PC-9 (cell line): ENCODE results near the gene JPH4. TPM values are rescaled to one million over a fixed set of nuclear protein-coding genes. Genes with fewer than 3 reads are reported as not detected.

ENCODE experiments used
- BruUV-seq: library from RNA; stranded (reverse); fragments of 400-500 nt; replicated peaks from 2 replicates; lab custom pipeline; 2021; lab: Mats Ljungman, UMichigan
- CTCF ChIA-PET: fragments of 300-600 bp; sonication (Branson Sonifier 250); formaldehyde crosslinking; loops from one replicate; lab custom pipeline; 2022; ENCODE audit warnings: antibody characterized with exemption; lab: Charles Lee
- POLR2A ChIA-PET: fragments of 300-600 bp; sonication (Branson Sonifier 250); formaldehyde crosslinking; loops from one replicate; lab custom pipeline; 2022; ENCODE audit warnings: antibody characterized with exemption; ENCODE audit not compliant: unreplicated experiment; lab: Charles Lee
- DNase-seq, 2 experiments: peaks; one replicate each; pipeline versions ENCODE4 v3.0.0 to v3.0.0-alpha.2; 2015 to 2022; ENCODE audit warnings: mixed read lengths in 1 of 2
- H2AFZ ChIP-seq: fragments of 200-600 bp; sonication (generic); 2 replicates; pipeline ENCODE4 v1.8.1; 2017; ENCODE audit warnings: antibody characterized with exemption
- H3F3A ChIP-seq: fragments of 200-600 bp; sonication (generic); 2 replicates; pipeline ENCODE4 v1.8.1; 2017; ENCODE audit warnings: antibody characterized with exemption, mild to moderate bottlenecking, low read depth; ENCODE audit not compliant: insufficient read depth
- H3K27ac ChIP-seq: fragments of 200-600 bp; sonication (generic); 2 replicates; pipeline ENCODE4 v1.6.1; 2016; ENCODE audit warnings: mixed run types
- H3K27me3 ChIP-seq: fragments of 200-600 bp; sonication (generic); 2 replicates; pipeline ENCODE4 v1.6.1; 2016; ENCODE audit warnings: low read depth, mixed run types; ENCODE audit not compliant: insufficient read depth
- H3K36me3 ChIP-seq: fragments of 200-600 bp; sonication (generic); 2 replicates; pipeline ENCODE4 v1.6.1; 2016; ENCODE audit warnings: low read depth, mixed run types
- H3K4me1 ChIP-seq: fragments of 200-600 bp; sonication (generic); replicated peaks from 2 replicates; pipeline ENCODE4 v1.6.1; 2016; ENCODE audit warnings: mixed run types; ENCODE audit not compliant: insufficient read depth
- H3K4me2 ChIP-seq: fragments of 200-600 bp; sonication (generic); 2 replicates; pipeline ENCODE4 v1.6.1; 2017; ENCODE audit warnings: mixed run types
- H3K4me3 ChIP-seq: fragments of 200-600 bp; sonication (generic); 2 replicates; pipeline ENCODE4 v1.6.1; 2016; ENCODE audit warnings: mixed run types
- H3K79me2 ChIP-seq: fragments of 200-600 bp; sonication (generic); 2 replicates; pipeline ENCODE4 v1.6.1; 2017; ENCODE audit warnings: low read depth, mixed run types
- H3K9me2 ChIP-seq: fragments of 200-600 bp; sonication (generic); 2 replicates; pipeline ENCODE4 v1.8.1; 2017; ENCODE audit warnings: mild to moderate bottlenecking; ENCODE audit not compliant: insufficient read depth
- H3K9me3 ChIP-seq: fragments of 200-600 bp; sonication (generic); 2 replicates; pipeline ENCODE4 v1.8.1; 2016; ENCODE audit warnings: low read depth; ENCODE audit not compliant: insufficient read depth
- H4K20me1 ChIP-seq: fragments of 200-600 bp; sonication (generic); 2 replicates; pipeline ENCODE4 v1.8.1; 2017; ENCODE audit not compliant: insufficient read depth
- EZH2 ChIP-seq: fragments of 200-600 bp; sonication (generic); IDR thresholded peaks from 2 replicates; pipeline ENCODE4 v1.8.0; 2017; ENCODE audit warnings: antibody characterized with exemption, low read depth
- intact Hi-C: fragments of 100-400 bp; cut with micrococcal nuclease; formaldehyde crosslinking; loops from one replicate; pipeline ENCODE4 v1.10.0; 2022; ENCODE audit not compliant: unreplicated experiment
- total RNA-seq: library from RNA; stranded (reverse); gene quantifications from 2 replicates; pipeline ENCODE4 v1.2.3, GENCODE V29; 2021
- TF ChIP-seq, protein P1 (sequence below): fragments of 200-600 bp; sonication (generic); conservative IDR thresholded peaks from 2 replicates; pipeline ENCODE4 v1.6.1; 2017; ENCODE audit warnings: mixed run types, antibody characterized with exemption, mild to moderate bottlenecking, moderate library complexity

JPH4 gene
- total RNA-seq, 1 experiment from 2014 or later: not detected

DNA sequence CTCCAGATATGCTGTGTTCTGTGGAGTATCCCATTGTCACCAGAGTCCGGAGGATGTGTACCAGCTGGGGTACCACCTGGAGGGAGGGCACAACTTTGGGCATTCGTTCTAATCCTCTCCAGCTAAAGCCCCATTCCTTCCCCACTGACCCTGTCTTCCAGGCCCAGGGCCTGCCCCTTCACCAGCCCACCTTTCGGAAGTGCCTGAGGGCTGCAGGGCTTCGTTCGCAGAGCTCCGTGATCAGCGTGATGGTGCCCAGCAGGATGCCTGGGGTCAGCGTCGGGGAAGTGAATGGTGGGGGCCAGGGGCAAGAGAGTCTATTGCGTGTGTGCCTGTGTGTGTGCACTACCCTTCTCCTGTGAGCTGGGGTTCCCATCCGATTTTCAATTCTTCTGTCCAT, 13.0 kb downstream of the JPH4 start:
- intact Hi-C loops: no loop called here
- H3K36me3 ChIP-seq: no peaks in the 10 kb centered on the region
- TF ChIP-seq, protein P1, sequence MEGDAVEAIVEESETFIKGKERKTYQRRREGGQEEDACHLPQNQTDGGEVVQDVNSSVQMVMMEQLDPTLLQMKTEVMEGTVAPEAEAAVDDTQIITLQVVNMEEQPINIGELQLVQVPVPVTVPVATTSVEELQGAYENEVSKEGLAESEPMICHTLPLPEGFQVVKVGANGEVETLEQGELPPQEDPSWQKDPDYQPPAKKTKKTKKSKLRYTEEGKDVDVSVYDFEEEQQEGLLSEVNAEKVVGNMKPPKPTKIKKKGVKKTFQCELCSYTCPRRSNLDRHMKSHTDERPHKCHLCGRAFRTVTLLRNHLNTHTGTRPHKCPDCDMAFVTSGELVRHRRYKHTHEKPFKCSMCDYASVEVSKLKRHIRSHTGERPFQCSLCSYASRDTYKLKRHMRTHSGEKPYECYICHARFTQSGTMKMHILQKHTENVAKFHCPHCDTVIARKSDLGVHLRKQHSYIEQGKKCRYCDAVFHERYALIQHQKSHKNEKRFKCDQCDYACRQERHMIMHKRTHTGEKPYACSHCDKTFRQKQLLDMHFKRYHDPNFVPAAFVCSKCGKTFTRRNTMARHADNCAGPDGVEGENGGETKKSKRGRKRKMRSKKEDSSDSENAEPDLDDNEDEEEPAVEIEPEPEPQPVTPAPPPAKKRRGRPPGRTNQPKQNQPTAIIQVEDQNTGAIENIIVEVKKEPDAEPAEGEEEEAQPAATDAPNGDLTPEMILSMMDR: no peak
- no peak for TF ChIP-seq EZH2

DNA sequence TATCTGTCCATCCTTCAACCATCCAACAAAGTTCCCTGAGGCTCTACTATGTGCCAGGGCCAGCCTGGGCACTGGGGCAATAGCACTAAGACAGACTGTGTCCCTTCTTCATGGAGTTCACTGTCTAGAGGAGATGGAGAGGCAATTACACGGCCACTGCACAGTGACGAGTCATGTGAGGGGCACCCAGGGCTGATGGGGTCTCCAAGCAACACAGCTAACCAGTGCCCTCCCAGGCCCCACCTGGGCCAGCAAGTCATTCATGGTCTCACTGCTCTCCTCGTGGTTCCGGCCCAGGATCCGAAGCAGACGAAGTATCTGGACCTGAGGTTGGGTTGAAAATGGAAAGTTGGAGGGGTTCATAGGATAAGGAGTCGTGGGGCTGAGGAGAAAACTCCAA, 13.7 kb downstream of the JPH4 start:
- Histone ChIP-seq H3K4me3 (no peak overlapping the region), H3K4me1 (peaks cover 24% of the 10 kb centered on the region), H3K9me2 (no peaks in the 10 kb centered on the region), H2AFZ (no peak overlapping the region), H3K36me3 (no peaks in the 10 kb centered on the region), H3K4me2 (no peak overlapping the region), H3K27me3 (no peaks in the 10 kb centered on the region), H3F3A (peaks cover 11% of the 10 kb centered on the region), H4K20me1 (no peaks in the 10 kb centered on the region; the same call in 1 of the 2 replicates), H3K79me2 (peaks cover 13% of the 10 kb centered on the region), H3K27ac (no peak overlapping the region), H3K9me3 (no peaks in the 10 kb centered on the region)
- POLR2A ChIA-PET: no interaction called here
- CTCF ChIA-PET: no interaction called here
- no TSS peak for BruUV-seq
- intact Hi-C loops: no loop called here
- TF ChIP-seq, protein P1: no peak
- no peak for TF ChIP-seq EZH2
- DNase-seq: no peak

More for the DNA sequence above, 13.0 kb downstream of the JPH4 start:
- no peak for DNase-seq
- H3K27me3 ChIP-seq: no peaks in the 10 kb centered on the region
- peaks cover 13% of the 10 kb centered on the region for H3K79me2 ChIP-seq
- no peaks in the 10 kb centered on the region for H3K9me2 ChIP-seq
- CTCF ChIA-PET: interaction anchor here (0.6 kb wide), 1 partner anchor 87 kb away, joined by 4 read pairs; no protein-coding TSS in a partner anchor
- H3K9me3 ChIP-seq: no peaks in the 10 kb centered on the region
- H4K20me1 ChIP-seq: no peaks in the 10 kb centered on the region; the same call in 1 of the 2 replicates
- H3K27ac ChIP-seq: no peak overlapping the region
- no peak overlapping the region for H3K4me2 ChIP-seq
- H2AFZ ChIP-seq: no peak overlapping the region
- POLR2A ChIA-PET: no interaction called here
- no peak overlapping the region for H3K4me3 ChIP-seq
- BruUV-seq: no TSS peak
- H3F3A ChIP-seq: peaks cover 8% of the 10 kb centered on the region
- H3K4me1 ChIP-seq: peaks cover 24% of the 10 kb centered on the region

DNA sequence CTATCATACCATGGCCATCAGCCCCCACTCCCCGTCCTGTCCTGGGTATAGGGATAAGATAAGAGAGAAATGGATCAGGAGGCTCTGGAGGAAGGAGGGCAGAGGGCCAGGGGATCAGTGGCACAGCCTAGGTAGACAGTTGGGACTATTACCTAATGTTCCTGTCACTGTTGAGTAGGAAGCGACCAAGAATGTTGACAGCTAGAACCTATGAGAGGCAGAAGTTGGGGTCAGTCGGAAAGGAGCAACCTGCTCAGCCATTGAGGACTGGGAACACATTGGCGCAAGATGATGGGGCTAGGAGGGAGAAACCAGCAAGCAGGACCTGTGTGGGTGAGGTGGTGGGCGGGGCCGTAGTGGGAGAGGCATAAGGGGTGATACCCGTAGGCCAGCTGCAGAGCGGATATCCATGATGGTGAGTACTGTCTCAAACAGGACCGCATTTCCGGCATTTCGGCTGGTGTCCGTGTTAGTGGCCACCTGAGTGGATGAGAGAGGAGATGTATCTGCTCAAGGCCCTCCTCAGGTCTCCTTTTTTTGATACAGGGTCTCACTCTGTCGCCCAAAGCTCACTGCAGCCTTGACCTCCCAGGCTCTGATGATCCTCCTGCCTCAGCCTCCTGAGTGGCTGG, 14.3 kb downstream of the JPH4 start:
- H3K9me2 ChIP-seq: no peaks in the 10 kb centered on the region
- no peak overlapping the region for H2AFZ ChIP-seq
- no peaks in the 10 kb centered on the region for H3K27me3 ChIP-seq
- no peak for TF ChIP-seq EZH2
- TF ChIP-seq, protein P1: no peak
- ChIA-PET CTCF (no interaction called here), POLR2A (no interaction called here)
- H3K4me1 ChIP-seq: peaks cover 20% of the 10 kb centered on the region
- intact Hi-C loops: no loop called here
- no TSS peak for BruUV-seq
- no peak overlapping the region for H3K4me2 ChIP-seq
- DNase-seq: no peak
- no peaks in the 10 kb centered on the region for H3K9me3 ChIP-seq
- peaks cover 9% of the 10 kb centered on the region for H3F3A ChIP-seq
- H3K27ac ChIP-seq: no peak overlapping the region
- H3K79me2 ChIP-seq: peaks cover 13% of the 10 kb centered on the region
- H3K4me3 ChIP-seq: no peak overlapping the region
- no peaks in the 10 kb centered on the region; the same call in 1 of the 2 replicates for H4K20me1 ChIP-seq
- no peaks in the 10 kb centered on the region for H3K36me3 ChIP-seq
